Uterus (tissue), 4 donors: ENCODE data around the gene AIG1. TPM values are rescaled to one million over a fixed set of nuclear protein-coding genes. Genes with fewer than 3 reads are reported as not detected.

Experiments
- DNase-seq, 2 donors: peaks; one replicate each; pipeline ENCODE4 v3.0.0-alpha.2; 2019 to 2020
- H3K27ac ChIP-seq, 2 donors: fragments of 200-600 bp; sonication (generic); 1 replicate in 1 of 2; 2 replicates in 1 of 2; pipeline ENCODE4 v1.5.1; 2016 to 2018
- H3K27me3 ChIP-seq, 2 donors: fragments of 200-600 bp; sonication (generic); one replicate each; pipeline ENCODE4 v1.5.1; 2018 to 2019; ENCODE audit warnings: control low read depth in 1 of 2
- H3K36me3 ChIP-seq, 2 donors: fragments of 200-600 bp; sonication (generic); one replicate each; pipeline ENCODE4 v1.5.1; 2019; ENCODE audit warnings: control low read depth in 1 of 2
- H3K4me1 ChIP-seq, 2 donors: fragments of 200-600 bp; sonication (generic); one replicate each; pipeline ENCODE4 v1.5.1; 2018 to 2019; ENCODE audit warnings: control low read depth in 1 of 2
- H3K4me3 ChIP-seq, 2 donors: fragments of 200-600 bp; sonication (generic); 1 replicate in 1 of 2; 2 replicates in 1 of 2; pipeline ENCODE4 v1.5.1; 2018 to 2019; ENCODE audit warnings: mild to moderate bottlenecking in 1 of 2
- H3K9me3 ChIP-seq, 2 donors: fragments of 200-600 bp; sonication (generic); one replicate each; pipeline ENCODE4 v1.5.1; 2019; ENCODE audit warnings: control low read depth in 1 of 2
- POLR2A ChIP-seq, 2 donors: fragments of 450-650 bp; IDR thresholded peaks; one replicate each; pipeline ENCODE4 v1.6.1; 2016; ENCODE audit warnings: antibody characterized with exemption in 2 of 2, mild to moderate bottlenecking in 1 of 2, moderate library complexity in 1 of 2
- intact Hi-C: fragments of 100-400 bp; cut with DNase I; formaldehyde crosslinking; loops from one replicate; pipeline ENCODE4 v1.15.1; 2023; ENCODE audit warnings: low total_unique reads
- total RNA-seq, 4 donors: library from RNA; depleted of rRNA in 3 of 4; stranded (reverse); fragments of >200 nt in 3 of 4; gene quantifications; one replicate each; pipeline versions ENCODE4 v1.1.0 to v1.2.4, GENCODE V29; 2014 to 2023
- TF ChIP-seq, protein P1 (sequence below), 4 experiments: fragments of 200-600 bp in 2 of 4; fragments of 450-650 bp in 2 of 4; sonication (generic) in 2 of 4; IDR thresholded peaks; one replicate each; pipeline ENCODE4 v1.5.1; 2016 to 2019; ENCODE audit warnings: antibody characterized with exemption in 4 of 4, mild to moderate bottlenecking in 2 of 4, moderate library complexity in 1 of 4
- donor health status: DM: yes; HTN: yes; CAD: no.

AIG1 gene
- total RNA-seq, 4 donors from 2014 or later: 6.9 to 36.6 (median 27.8) TPM

DNA sequence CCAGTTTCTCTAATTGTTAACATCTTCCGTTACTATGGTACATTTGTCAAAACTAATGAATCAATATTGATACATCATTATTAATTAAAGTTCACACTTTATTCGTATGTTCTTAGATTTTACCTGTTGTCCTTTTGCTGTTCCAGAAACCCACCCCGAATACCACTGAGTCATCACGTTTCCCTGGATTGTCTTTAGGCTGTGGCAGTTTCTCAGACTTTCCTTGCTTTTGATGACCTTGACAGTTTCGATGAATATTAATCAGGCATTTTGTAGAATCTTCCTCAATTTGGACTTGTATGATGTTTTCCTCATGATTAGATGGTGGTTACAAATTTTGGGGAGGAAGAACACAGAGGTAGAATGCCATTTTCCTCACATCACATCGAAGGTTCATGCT, 39.1 kb upstream of the AIG1 start:
- Histone ChIP-seq H3K4me3 (no peak overlapping the region), H3K27ac (no peak overlapping the region), H3K4me1 (no peaks in the 10 kb centered on the region), H3K36me3 (no peaks in the 10 kb centered on the region), H3K27me3 (no peaks in the 10 kb centered on the region), H3K9me3 (no peaks in the 10 kb centered on the region)
- TF ChIP-seq, protein P1, sequence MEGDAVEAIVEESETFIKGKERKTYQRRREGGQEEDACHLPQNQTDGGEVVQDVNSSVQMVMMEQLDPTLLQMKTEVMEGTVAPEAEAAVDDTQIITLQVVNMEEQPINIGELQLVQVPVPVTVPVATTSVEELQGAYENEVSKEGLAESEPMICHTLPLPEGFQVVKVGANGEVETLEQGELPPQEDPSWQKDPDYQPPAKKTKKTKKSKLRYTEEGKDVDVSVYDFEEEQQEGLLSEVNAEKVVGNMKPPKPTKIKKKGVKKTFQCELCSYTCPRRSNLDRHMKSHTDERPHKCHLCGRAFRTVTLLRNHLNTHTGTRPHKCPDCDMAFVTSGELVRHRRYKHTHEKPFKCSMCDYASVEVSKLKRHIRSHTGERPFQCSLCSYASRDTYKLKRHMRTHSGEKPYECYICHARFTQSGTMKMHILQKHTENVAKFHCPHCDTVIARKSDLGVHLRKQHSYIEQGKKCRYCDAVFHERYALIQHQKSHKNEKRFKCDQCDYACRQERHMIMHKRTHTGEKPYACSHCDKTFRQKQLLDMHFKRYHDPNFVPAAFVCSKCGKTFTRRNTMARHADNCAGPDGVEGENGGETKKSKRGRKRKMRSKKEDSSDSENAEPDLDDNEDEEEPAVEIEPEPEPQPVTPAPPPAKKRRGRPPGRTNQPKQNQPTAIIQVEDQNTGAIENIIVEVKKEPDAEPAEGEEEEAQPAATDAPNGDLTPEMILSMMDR (IDR thresholded peaks at IDR 0.05): no peak
- TF ChIP-seq POLR2A (IDR thresholded peaks at IDR 0.05): no peak
- no peak for DNase-seq
- intact Hi-C loops: no loop called here

DNA sequence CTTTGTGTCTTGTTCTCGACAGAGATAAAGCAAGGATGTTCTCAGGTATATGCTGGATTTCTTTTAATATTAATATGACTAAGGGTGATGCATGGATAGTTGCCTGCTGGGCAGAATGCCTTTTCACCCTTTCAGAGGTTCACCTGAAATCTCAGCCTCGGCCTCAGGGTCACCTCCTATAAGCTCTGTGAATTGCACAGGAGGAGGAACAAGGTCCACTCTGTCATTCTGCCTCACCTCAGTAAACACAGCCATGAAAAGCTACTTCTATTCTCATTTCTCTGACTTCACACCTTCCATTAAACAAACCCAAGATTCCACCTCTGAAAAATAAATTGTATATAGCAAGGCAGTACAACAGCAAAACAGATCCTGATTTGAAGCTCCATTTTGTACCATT, 38.1 kb upstream of the AIG1 start:
- no peak overlapping the region for H3K4me3 ChIP-seq
- H3K27me3 ChIP-seq: no peaks in the 10 kb centered on the region

DNA sequence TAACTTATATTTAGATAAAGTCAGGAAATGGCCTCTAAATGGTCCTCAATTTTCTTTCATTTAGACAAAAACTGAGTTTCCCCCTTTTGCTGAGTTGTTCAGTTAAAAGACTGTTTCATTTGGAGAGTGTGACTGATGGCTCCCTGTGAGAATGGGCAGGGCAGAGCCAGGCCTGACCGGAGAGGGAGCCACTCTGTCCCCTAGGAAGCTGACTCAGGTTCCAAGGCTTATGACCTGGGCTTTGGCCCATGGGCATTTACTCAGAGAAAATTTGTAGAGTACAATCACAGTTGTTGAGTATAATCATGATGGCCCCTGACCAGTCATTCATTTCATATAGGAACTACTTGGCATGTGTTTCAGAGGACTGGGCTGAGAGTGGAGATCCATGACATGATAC, 37.0 kb upstream of the AIG1 start:
- intact Hi-C loops: no loop called here
- H3K9me3 ChIP-seq: no peaks in the 10 kb centered on the region
- TF ChIP-seq, protein P1 (IDR thresholded peaks at IDR 0.05): no peak
- TF ChIP-seq POLR2A (IDR thresholded peaks at IDR 0.05): no peak
- H3K4me3 ChIP-seq: no peak overlapping the region
- H3K36me3 ChIP-seq: no peaks in the 10 kb centered on the region
- no peak for DNase-seq
- no peaks in the 10 kb centered on the region for H3K4me1 ChIP-seq
- no peak overlapping the region for H3K27ac ChIP-seq
- no peaks in the 10 kb centered on the region for H3K27me3 ChIP-seq

More for the DNA sequence above, 38.1 kb upstream of the AIG1 start:
- H3K36me3 ChIP-seq: no peaks in the 10 kb centered on the region
- intact Hi-C loops: no loop called here
- no peak overlapping the region for H3K27ac ChIP-seq
- DNase-seq: no peak
- no peaks in the 10 kb centered on the region for H3K9me3 ChIP-seq
- TF ChIP-seq POLR2A (IDR thresholded peaks at IDR 0.05): no peak
- TF ChIP-seq, protein P1 (IDR thresholded peaks at IDR 0.05): no peak
- no peaks in the 10 kb centered on the region for H3K4me1 ChIP-seq

DNA sequence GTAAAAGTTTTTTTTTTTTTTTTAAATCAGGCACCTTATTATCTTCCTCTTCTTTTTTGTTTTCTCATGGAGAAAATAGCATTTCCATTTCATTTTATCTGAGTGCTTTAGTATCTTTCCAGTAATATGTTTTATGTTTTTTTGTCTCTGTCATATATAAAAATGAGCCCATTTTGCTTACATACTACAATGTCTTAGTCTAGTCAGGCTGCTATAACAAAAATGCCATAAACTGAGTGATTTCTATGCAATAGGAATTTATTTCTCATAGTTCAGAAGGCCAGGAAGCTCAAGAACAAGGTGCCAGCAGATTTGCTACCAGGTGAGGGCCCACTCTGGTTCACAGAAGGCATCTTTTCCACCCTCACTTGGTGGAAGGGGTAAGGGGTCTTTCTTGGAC, 35.7 kb upstream of the AIG1 start:
- H3K36me3 ChIP-seq: no peaks in the 10 kb centered on the region
- H3K9me3 ChIP-seq: no peaks in the 10 kb centered on the region
- no peaks in the 10 kb centered on the region for H3K4me1 ChIP-seq
- H3K27ac ChIP-seq: no peak overlapping the region
- TF ChIP-seq, protein P1 (IDR thresholded peaks at IDR 0.05): no peak
- no peak for TF ChIP-seq POLR2A (IDR thresholded peaks at IDR 0.05)
- H3K4me3 ChIP-seq: no peak overlapping the region
- no peak for DNase-seq
- intact Hi-C loops: no loop called here
- no peaks in the 10 kb centered on the region for H3K27me3 ChIP-seq

DNA sequence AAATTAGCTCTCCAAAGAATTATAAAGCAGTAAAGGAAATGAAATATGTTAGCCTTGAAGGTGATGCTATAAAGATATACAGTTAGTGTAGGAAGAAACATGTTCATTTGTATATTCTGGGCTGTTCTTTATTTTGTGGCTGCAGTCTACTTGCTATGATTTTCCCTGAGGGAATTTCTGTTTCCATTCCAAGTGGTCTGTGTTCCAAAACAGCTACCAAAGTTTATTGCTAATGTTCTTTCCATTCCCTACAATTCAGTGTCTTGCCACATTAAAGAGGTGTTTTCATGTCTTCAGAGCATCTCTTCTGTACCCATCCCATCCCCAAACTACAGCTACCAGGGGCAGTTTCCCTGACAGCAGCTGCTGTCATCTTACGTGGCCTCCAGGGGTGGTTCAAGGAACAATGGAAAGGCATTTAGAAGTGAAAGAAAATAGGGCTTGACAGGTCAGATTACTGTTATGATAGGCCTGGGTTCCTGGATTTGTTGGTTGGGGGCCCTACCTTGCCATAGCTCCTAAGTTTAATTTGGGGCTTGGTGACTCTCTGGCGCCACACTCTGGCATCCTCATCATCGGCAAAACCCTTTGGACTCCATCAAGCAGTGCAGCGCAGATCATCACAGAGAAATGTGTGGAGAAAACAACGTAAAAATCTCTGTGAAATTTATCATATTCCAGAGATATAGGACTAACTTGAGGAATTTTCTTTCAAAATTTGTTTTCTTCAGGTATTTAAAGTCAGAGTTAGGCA, 33.8 kb upstream of the AIG1 start:
- no peaks in the 10 kb centered on the region for H3K4me1 ChIP-seq
- no peaks in the 10 kb centered on the region for H3K27me3 ChIP-seq
- TF ChIP-seq, protein P1 (IDR thresholded peaks at IDR 0.05): peak; percentile 34 to 54 (median 44)
- no peak for TF ChIP-seq POLR2A (IDR thresholded peaks at IDR 0.05)
- intact Hi-C loops: no loop called here
- no peaks in the 10 kb centered on the region for H3K9me3 ChIP-seq
- no peak overlapping the region for H3K27ac ChIP-seq
- H3K4me3 ChIP-seq: no peak overlapping the region
- peak; percentile 23 for DNase-seq
- no peaks in the 10 kb centered on the region for H3K36me3 ChIP-seq
